ENCODE data around the gene CD300A.

- TF ChIP-seq, protein P1, sequence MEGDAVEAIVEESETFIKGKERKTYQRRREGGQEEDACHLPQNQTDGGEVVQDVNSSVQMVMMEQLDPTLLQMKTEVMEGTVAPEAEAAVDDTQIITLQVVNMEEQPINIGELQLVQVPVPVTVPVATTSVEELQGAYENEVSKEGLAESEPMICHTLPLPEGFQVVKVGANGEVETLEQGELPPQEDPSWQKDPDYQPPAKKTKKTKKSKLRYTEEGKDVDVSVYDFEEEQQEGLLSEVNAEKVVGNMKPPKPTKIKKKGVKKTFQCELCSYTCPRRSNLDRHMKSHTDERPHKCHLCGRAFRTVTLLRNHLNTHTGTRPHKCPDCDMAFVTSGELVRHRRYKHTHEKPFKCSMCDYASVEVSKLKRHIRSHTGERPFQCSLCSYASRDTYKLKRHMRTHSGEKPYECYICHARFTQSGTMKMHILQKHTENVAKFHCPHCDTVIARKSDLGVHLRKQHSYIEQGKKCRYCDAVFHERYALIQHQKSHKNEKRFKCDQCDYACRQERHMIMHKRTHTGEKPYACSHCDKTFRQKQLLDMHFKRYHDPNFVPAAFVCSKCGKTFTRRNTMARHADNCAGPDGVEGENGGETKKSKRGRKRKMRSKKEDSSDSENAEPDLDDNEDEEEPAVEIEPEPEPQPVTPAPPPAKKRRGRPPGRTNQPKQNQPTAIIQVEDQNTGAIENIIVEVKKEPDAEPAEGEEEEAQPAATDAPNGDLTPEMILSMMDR (IDR thresholded peaks at IDR 0.05; ENCODE audit: insufficient read depth, low read length), result no peak
- TF ChIP-seq GABPA (IDR thresholded peaks at IDR 0.05; ENCODE audit: low read depth), result no peak
- no peak for TF ChIP-seq REST (IDR thresholded peaks at IDR 0.05; ENCODE audit: insufficient replicate concordance, low read depth)
- TF ChIP-seq POLR2AphosphoS5 (IDR thresholded peaks at IDR 0.05; ENCODE audit: low read depth), result no peak
Measured at GRCh38 chr17:74454197-74455024, 12.0 kb upstream of the CD300A start.
